ENCODE results near the gene MRPL53.
"Not testable (repeated sequence)": the region's sequence is repeated elsewhere in the genome, so short reads cannot be mapped to it uniquely, and the experiment has no call there.

Gene MRPL53

DNA sequence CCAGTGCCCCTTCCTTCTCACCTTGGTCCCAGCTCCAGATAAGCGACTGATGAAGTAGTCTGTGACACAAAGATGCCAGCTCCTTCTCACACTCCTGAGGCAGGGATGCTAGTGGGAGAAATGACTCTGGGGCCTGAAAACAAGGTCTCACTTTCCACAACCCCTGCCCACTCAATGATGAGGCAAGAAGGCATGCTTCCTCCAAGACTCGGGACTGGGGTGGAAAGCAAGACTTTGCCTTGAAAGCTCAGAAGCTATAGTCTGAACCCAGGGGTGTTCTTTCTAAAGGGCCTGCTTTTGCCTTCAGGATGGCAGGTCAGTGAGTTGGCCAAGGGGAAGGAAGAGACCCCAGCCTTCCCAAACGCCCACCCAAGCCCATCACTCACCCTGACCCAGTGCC, 9.0 kb upstream of the MRPL53 start:
- no peak for DNase-seq

DNA sequence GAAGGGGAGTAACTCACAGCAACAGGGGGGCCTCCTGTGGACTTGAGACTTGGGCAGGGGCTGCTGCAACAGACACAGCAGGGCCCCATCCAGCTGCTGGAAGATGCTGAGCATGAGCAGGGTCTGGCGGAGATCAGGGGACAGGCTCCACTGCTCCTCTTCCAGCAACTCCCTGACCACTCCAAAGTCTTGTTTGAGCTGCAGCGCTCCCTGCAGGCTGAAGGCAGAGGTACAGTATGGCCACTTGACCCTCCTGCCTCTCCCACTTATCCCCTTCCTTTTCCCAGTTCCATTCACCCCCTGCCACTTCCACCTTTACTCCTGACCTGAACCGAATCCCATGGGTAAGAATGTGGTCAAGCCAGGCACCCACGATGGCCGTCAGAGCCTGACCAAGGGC, 2.4 kb upstream of the MRPL53 start:
- DNase-seq: no peak

DNA sequence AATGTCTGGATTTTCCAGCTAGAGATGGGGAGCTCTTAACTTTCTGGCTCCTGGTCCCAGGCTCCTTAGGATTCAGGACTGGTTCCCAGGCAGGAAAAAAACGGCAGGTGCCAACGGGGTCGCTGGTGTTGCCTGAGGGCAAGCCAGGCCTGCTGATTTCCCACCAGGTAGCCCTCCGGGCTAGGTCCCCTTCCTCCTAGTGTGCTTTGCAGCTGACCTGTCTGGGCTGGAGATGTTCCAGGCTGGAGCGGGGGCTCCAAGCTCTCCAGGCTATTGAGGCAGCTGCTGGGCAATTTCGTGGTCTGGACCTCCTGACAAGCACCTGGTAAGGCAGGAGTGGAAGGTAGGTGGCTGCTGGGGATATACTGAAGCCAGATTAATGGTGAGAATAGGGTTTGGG, 2.0 kb upstream of the MRPL53 start:
- DNase-seq: no peak

DNA sequence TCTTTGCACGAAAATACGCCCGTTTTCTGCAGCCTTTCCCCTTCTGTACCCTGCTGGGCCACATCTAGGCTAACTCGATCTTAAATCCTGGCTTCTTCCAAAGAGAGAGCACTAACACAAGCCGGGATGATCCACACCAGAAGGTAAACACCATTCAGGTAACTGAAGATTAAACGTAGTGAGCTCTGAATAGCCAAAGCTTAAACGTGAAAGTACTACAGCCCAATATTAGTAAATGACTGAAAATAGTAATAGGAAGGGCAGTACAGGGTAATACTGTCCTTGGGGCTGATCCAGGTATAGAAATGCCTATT, 422 bp upstream of the MRPL53 start:
- no peak for DNase-seq

DNA sequence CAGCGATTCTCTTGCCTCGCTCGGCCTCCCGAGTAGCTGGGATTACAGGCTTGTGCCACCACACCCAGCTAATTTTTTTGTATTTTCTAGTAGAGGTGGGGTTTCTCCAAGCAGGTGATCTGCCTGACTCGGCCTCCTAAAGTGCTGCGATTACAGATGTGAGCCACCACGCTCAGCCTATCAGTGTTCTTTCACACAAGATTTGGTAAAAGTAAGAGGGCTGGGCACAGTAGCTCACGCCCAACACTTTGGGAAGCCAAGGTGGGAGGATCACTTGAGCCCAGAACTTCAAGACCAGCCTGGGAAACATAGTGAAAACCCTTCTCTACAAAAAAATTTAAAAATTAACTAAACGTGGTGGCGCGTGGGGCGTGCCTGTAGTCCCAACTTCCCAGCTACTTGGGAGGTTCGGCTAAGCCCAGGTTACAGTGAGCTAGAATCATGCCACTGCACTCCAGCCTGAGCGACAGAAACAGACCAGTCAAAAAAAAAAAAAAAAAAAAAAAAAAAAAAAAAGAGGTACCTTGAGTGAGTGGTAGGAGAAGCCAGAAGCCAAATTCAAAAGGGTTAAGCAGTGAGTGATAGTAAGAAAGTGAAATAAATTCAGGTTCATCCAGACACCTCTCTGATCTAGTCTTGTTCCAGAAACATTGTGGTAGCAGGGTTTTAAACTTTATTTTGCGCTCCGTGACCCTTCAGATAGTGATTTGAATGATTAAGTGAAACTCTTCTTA, 981 bp downstream of the MRPL53 start:
- DNase-seq: peak; percentile 54

DNA sequence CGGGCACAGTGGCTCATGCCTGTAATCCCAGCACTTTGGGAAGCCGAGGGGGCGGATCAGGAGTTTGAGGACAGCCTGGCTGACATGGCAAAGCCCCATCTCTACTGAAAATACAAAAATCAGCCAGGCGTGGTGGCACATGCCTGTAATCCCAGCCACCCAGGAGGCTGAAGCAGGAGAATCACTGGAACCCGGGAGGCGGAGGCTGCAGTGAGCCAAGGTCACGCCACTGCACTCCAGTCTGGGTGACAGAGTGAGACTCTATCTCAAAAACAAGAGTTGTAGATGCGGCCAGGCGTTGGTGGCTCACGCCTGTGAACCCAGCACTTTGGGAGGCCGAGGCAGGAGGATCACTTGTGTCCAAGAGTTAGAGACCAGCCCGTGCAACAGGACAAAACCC, 1.7 kb downstream of the MRPL53 start:
- not testable (repeated sequence) for DNase-seq

DNA sequence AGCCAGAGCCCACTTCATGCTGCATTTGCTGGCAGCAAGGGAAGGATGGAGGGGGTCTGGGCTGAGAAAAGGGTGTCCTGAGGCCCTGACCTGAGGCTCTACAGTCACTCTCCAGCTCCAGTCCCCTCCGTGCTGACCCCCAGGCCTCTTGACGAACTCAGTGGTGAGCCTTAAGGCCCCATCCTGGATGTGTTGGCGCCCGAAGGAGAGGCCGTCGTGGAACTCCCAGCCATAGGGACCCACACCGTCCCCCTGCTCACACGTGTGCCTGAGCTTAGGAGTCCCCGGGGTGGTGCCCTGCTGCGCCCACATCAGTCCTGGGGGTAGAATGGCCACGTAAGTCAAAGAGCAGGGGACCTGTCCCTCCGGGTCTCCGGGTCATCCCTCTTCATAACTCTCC, 8.1 kb downstream of the MRPL53 start:
- no peak for DNase-seq

DNA sequence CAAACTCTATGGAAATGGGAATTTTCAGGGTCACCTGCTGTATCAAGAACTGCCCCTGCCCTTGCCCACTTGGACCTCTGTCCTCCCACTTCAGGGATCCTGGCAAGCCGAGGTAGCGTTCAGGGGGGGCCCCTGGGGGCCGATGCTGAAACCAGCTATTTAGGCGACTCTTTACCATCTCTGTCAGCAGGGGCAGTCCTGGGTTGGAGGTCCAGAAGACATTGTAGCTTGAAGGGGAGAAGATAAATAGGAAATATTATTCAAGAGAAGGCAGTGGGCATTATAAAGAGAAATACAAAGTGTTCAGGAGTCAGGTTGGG, 9.7 kb downstream of the MRPL53 start:
- no peak for DNase-seq

DNA sequence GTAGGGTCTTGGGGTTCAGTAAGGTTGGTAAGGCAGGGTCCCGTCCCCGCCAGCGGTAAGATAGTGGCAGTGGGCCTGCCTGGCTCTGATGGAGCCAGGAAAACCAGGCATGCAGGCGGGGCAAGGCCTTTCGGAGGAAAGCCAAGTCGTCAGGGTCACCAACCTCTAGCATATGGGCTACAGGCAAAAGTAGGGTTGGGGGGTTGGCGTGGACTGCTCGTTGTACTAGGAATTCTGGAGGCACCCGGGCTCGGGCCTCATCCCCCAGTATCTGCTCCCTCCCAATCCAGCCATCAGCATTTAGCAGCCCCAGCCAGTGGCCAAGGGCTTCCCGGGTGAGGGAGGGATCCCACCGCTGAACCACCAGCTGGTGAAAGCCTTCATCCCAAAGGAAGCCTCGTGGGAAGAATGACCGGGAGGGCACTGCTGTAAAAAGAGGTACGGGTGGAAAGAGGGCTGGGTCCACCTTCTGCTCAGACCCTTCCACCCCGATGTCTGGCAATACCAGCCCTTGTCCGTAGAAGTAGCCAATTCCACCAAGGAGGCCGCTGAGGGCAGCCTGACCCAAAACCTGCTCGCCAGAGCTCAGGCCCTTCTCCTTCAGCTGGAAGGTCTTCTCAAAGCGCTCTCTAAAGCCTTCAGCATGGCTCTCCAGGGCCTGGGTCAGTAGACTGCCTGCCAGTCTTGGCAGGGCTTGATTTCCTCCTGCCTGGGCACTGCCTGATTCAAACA, 10.3 kb downstream of the MRPL53 start:
- DNase-seq: no peak

DNA sequence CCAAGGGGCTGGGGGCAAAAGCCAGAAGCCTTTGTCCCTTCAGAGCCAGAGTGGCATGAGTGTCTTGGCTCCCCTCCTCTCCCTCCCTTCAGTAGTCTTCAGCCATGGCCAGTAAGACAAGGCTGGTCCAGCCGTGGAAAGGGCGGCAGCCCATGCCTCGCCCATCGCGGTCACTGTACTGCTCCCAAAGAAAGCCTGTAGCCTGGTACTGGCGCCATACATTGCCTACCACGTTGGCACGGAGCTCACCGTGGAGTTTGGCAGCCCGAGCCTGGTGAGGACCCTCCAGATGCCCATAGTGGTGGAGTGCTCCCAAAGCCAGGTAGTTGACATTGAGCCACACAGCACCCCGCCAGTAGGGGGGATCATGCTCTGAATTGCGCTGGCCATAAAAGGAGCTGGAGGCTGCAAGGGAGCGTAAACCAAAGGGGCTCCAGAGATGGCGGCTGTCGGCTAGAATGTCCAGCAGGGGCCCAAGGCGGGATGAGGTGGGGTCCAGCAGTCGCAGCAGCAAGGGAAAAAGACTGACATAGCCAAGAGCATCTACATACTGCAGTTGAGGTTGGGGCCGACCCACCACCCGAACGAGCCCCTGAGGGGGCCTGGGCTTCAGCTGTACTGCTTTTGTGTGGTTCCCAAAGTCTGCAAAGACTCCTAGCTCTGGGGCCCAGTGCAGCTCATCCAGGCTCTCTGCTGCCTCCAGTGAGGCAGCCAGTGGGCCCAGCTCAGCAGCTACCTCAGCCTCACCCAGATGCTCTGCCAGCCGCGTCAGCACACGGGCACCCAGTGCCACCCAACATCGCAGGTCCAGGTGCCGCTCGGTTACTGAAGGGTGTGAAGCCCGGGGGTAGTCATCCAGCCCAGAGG, 11.1 kb downstream of the MRPL53 start:
- DNase-seq: no peak

DNA sequence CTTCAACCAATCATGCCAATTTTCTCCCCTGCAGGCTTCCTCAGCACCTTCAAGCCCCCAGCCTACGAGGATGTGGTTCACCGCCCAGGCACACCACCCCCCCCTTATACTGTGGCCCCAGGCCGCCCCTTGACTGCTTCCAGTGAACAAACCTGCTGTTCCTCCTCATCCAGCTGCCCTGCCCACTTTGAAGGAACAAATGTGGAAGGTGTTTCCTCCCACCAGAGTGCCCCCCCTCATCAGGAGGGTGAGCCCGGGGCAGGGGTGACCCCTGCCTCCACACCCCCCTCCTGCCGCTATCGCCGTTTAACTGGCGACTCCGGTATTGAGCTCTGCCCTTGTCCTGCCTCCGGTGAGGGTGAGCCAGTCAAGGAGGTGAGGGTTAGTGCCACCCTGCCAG, 12.3 kb downstream of the MRPL53 start:
- DNase-seq: not testable (repeated sequence)

DNA sequence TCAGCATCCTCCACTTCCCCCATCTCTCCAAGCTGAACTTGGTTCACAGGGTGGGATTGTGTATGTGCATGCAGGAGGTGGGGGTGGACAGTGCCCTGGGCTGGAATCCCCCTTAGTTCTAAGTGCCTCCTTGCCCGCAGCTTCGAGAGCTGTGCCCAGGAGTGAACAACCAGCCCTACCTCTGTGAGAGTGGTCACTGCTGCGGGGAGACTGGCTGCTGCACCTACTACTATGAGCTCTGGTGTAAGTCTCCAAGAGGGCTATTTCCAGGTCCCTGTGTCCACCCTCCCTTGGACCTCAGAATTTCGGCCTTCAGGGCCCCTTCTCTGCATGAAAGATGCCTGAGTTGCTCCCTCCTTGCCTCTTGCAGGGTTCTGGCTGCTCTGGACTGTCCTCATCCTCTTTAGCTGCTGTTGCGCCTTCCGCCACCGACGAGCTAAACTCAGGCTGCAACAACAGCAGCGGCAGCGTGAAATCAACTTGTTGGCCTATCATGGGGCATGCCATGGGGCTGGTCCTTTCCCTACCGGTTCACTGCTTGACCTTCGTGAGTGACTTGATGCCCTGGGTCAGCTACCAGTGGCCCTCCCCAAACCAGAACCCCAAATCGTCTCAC, 12.9 kb downstream of the MRPL53 start:
- not testable (repeated sequence) for DNase-seq

DNA sequence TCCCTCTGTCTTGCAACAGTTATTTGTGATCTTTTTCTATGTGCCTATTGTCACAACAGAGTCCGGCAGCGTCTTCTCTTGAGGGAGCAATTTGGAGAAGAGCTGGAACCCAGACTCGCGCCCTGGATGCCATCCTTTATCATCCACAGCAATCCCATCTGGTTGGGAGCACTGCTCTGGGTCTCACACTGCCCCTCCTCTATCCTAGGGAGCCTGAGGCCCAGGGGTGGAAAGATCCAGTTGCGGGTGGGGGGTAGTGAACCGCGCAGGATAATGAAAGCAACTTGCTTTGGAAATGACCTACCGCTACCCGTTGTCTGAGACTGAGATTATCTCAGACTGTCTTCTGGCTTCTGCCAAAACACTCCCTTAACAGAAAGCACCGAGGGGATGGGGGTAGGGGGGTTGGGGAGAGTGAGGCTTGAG, 13.5 kb downstream of the MRPL53 start:
- DNase-seq: no peak

DNA sequence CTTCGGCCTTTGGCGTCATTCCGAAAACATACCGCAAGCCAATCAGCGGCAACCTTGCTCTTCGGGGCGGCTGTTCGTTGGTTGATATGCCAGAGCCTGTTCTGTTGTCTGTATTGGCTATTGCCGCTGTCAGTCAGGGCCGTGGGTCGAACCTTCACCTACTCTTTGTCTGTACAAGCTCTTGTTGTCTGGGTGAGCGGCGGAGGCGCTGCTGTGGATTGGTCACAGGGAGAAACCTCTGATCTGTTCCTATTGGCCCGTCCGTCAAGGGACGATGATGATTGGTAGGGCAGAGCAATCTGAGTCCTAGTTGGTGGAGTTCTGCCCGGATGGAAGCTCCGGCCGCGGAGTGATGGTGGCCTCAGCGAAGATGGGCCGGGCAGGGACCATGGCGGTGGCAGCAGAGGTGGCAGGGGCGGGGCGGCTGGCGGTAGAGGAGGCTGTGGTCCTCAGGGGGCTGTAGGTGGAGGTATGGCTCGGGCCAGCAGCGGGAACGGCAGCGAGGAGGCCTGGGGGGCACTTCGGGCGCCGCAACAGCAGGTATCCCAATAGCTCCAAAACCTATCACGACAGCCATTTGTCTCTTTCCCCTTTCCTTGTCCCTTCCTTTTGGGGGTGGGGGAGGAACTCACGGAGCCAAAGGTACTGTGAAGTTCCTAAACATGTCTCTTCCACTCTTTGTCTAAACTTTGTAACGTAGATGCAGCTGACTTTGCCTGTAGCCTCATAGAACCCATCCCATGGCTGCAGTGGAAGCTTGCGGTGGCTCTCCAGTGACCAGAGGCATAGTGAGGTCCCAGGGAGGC, 14.1 kb downstream of the MRPL53 start, which contains the start of gene WBP1:
Gene WBP1 (plus strand): TSS at position 307 of the 806 bp plus-strand sequence. CDS start 165 bp downstream, at position 472.
- peak; percentile 100 for DNase-seq

DNA sequence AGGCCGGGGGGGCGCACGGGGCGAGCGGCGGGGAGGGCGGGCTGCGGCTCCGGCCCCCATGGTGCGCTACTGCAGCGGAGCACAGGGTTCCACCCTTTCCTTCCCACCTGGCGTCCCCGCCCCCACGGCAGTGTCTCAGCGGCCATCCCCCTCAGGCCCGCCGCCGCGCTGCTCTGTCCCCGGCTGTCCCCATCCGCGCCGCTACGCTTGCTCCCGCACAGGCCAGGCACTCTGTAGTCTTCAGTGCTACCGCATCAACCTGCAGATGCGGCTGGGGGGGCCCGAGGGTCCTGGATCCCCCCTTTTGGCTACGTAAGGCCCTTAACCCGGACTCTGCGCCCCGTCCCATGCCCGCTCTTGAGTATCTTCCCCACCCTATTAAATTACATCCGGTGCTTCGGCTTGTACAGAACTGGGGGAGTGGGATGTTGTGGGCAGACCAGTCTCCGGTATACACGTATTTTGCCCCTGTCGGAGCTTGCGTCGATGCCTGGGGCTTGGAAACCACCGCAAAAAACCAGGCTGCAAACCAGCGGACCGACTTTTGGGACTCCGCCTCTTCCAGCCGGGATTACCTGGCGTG, 14.8 kb downstream of the MRPL53 start:
- DNase-seq: peak; percentile 87

DNA sequence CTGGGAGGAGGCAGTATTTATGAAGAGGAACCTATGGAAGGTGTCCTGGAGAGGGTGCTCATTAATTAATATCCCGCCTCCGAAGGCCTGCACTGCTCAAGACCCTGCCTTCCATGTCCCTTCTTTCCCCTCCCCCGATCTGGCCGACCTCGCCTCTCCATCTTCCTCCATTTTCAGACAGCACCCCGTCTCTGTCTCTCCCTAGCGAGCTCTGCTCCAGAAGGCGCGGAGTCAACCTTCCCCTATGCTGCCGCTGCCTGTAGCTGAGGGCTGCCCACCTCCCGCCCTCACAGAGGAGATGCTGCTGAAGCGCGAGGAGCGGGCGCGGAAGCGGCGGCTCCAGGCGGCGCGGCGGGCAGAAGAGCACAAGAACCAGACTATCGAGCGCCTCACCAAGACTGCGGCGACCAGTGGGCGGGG, 15.3 kb downstream of the MRPL53 start:
- DNase-seq: peak; percentile 87

DNA sequence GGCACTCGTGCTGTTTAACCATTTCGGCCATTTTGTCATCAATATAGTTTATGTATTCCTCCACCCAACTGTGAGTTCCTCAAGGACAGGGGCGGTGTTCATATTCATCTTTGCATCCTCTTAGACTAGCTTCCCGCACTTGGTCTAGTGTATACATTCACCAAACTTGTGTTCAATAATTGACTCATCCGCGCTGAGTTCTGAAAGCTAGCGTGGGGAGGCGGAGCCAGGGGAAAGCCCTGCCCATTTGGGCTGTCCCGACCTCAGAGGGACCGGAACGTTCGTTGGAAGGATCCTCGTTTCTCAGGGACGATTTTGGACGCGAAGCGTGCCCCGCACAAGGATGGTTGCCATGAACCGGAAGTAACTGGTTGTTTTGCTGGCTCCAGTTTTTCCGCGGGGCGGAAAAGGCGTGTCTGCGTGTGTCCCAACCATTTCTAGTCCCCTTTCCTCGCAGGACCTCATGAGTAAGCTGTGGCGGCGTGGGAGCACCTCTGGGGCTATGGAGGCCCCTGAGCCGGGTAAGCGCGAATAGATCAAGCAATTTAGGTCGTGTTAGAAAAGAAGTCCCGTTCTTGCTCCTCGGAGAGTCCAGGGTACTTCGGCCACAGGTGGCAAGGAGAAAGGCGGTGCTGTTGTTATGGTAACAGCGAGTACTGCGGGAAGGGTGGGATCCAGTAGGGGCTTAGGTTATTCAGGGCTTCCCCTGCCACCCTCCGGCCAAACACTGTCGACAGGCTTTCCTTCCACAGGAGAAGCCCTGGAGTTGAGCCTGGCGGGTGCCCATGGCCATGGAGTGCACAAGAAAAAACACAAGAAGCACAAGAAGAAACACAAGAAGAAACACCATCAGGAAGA, 17.6 kb downstream of the MRPL53 start, which contains the start of gene INO80B:
Gene INO80B (plus strand): TSS at position 434 of the 858 bp plus-strand sequence. CDS start 30 bp downstream, at position 464.
- peak; percentile 98 for DNase-seq

DNA sequence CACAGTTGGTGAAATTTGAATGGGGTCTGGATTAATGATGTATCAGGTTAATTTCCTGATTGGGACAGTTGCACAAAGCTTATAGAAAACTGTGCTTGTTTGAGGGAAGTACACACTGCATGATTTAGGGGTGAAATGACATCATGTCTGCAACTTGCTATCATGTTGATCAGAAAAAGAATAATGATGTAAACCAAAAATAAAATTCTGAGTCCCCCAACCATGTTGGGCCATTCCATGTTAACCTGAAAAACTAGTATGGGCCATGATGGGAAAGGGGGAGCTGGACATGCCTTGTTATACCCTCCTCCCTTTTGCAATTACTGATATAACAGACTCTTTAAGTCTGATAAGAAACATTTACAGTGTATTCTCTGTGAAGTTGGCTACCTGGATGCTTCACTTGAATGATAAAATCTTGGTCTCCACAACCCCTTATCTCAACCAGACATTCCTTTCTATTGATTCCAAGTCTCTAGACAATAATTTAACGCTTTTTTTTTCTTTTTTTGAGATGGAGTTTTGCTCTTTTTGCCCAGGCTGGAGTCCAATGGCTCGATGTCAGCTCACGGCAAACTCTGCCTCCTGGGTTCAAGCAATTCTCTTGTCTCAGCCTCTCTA, 21.8 kb downstream of the MRPL53 start:
- no peak for DNase-seq

DNA sequence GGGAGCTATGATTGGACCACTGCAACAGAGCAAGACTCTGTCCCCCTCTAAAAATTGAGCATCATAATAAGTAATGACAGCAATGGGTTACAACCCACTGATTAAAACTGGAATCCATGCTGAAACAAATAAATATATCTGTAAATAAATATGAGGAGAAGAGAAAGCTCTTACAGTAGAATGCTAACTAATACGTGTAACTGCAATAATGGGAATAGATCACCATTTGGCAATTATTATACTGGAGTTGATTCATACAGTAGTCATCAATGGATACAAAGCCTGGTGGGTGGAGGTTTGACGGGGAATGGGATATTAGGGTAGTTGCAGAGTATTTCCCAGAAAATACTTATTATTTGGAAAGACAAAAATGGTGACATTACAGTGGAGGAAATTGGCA, 23.7 kb downstream of the MRPL53 start:
- no peak for DNase-seq
